Ovary (tissue), 3 donors: ENCODE results near the gene DOHH.

Source experiments
- EP300 ChIP-seq: sonication (generic); formaldehyde crosslinking; IDR thresholded peaks from one replicate; pipeline ENCODE4 v1.6.1; 2017; ENCODE audit warnings: antibody characterized with exemption
- POLR2A ChIP-seq: fragments of 450-650 bp; IDR thresholded peaks from one replicate; pipeline ENCODE4 v1.6.1; 2017; ENCODE audit warnings: antibody characterized with exemption, mild to moderate bottlenecking, moderate library complexity
- TF ChIP-seq, protein P1 (sequence below), 3 donors: fragments of 450-650 bp in 2 of 3; fragments of 200-600 bp in 1 of 3; IDR thresholded peaks; one replicate each; pipeline versions ENCODE4 v1.5.1 to v1.8.0; 2016 to 2022; ENCODE audit warnings: antibody characterized with exemption in 3 of 3, mild to moderate bottlenecking in 1 of 3
- donor health status: DM: no; HTN: no; CAD: no.

DNA sequence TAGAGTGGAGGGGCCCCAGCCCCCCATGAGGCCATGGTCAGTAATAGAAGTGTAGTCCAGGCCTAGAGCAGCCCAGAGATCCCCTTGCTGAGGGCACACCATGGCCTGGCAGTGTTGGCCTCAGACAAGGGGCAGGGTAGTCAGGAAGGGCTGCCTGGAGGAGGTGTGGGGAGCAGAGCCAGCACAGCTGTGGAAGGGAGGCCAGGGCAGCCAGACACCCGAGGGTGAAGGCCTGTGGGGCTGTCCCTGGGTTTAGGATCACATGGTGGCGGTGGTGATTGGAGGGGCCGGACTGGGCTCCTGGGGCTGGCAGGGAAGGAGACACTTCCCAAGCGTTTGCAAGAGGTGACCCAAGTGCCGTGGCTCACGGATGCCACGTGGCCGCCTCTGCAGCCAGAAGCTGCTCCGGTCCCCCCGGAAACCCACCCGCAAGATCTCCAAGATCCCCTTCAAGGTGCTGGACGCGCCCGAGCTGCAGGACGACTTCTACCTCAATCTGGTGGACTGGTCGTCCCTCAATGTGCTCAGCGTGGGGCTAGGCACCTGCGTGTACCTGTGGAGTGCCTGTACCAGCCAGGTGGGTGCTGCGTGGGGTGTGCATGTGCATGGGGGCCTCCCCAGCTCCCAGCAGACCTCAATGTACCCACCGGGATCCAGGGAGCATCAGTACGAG, 26.9 kb upstream of the DOHH start:
- TF ChIP-seq POLR2A (no peak), EP300 (no peak)
- TF ChIP-seq, protein P1, sequence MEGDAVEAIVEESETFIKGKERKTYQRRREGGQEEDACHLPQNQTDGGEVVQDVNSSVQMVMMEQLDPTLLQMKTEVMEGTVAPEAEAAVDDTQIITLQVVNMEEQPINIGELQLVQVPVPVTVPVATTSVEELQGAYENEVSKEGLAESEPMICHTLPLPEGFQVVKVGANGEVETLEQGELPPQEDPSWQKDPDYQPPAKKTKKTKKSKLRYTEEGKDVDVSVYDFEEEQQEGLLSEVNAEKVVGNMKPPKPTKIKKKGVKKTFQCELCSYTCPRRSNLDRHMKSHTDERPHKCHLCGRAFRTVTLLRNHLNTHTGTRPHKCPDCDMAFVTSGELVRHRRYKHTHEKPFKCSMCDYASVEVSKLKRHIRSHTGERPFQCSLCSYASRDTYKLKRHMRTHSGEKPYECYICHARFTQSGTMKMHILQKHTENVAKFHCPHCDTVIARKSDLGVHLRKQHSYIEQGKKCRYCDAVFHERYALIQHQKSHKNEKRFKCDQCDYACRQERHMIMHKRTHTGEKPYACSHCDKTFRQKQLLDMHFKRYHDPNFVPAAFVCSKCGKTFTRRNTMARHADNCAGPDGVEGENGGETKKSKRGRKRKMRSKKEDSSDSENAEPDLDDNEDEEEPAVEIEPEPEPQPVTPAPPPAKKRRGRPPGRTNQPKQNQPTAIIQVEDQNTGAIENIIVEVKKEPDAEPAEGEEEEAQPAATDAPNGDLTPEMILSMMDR (IDR thresholded peaks at IDR 0.05): no peak
